Stimulated activated CD4-positive, alpha-beta T cell treated with anti-CD3 and anti-CD28 coated beads, Interleukin-15, amount 100 ng/mL, for 48 hours (primary cell): ENCODE results near the gene FRK.
"Not testable (repeated sequence)": the region's sequence is repeated elsewhere in the genome, so short reads cannot be mapped to it uniquely, and the experiment has no call there.

Source experiments
- DNase-seq, 2 donors: peaks; one replicate each; pipeline ENCODE4 v3.0.0-alpha.2; 2020; ENCODE audit warnings: low read depth in 2 of 2

Gene FRK

GRCh38 chr6:115947966-115948541 is 112.6 kb downstream of the FRK start:
- DNase-seq, result no peak

GRCh38 chr6:115945812-115946211 is 114.9 kb downstream of the FRK start:
- DNase-seq, result no peak

- no peak for DNase-seq
Observed at GRCh38 chr6:115945306-115945705, 115.4 kb downstream of the FRK start.

GRCh38 chr6:115944829-115945228 is 115.9 kb downstream of the FRK start:
- not testable (repeated sequence) for DNase-seq

GRCh38 chr6:115937502-115937901 is 123.2 kb downstream of the FRK start:
- not testable (repeated sequence) for DNase-seq

GRCh38 chr6:115935361-115935760 is 125.3 kb downstream of the FRK start:
- DNase-seq, result no peak

- DNase-seq, result no peak
Observed at GRCh38 chr6:115934829-115935228, 125.9 kb downstream of the FRK start.

GRCh38 chr6:115934145-115934544 is 126.5 kb downstream of the FRK start:
- DNase-seq, result no peak

- DNase-seq, result no peak
Observed at GRCh38 chr6:115932481-115932880, 128.2 kb downstream of the FRK start.

- not testable (repeated sequence) for DNase-seq
Observed at GRCh38 chr6:115928000-115928399, 132.7 kb downstream of the FRK start.

GRCh38 chr6:115922971-115923370 is 137.7 kb downstream of the FRK start:
- no peak for DNase-seq

GRCh38 chr6:115914098-115914497 is 146.6 kb downstream of the FRK start:
- no peak for DNase-seq

- no peak for DNase-seq
Observed at GRCh38 chr6:115909923-115910546, 150.7 kb downstream of the FRK start.

- DNase-seq, result no peak
Observed at GRCh38 chr6:115908906-115909559, 151.7 kb downstream of the FRK start.

GRCh38 chr6:115905471-115905870 is 155.2 kb downstream of the FRK start:
- DNase-seq, result no peak

- no peak for DNase-seq
Observed at GRCh38 chr6:115902436-115902835, 158.3 kb downstream of the FRK start.

GRCh38 chr6:115901896-115902295 is 158.8 kb downstream of the FRK start:
- no peak for DNase-seq

GRCh38 chr6:115899730-115900282 is 160.9 kb downstream of the FRK start:
- no peak for DNase-seq

- no peak for DNase-seq
Observed at GRCh38 chr6:115898246-115898645, 162.4 kb downstream of the FRK start.

GRCh38 chr6:115896538-115897129 is 164.1 kb downstream of the FRK start:
- DNase-seq, result no peak

- DNase-seq, result no peak
Observed at GRCh38 chr6:115894426-115894992, 166.2 kb downstream of the FRK start.

- no peak for DNase-seq
Observed at GRCh38 chr6:115891750-115892149, 168.9 kb downstream of the FRK start.
